Measurements from ENCODE around the gene PDCD7.
"Not testable (repeated sequence)": the region's sequence is repeated elsewhere in the genome, so short reads cannot be mapped to it uniquely, and the experiment has no call there.

GRCh38 chr15:65137089-65137488 lies 3.5 kb upstream of the PDCD7 start:
- TF ChIP-seq POLR2A, CTCF (IDR thresholded peaks at IDR 0.05): not testable (repeated sequence)

All from testis (tissue), 2 donors.